GM18951 (cell line): ENCODE measurements around the gene HOXC12.

Experiments used
- POLR2A ChIP-seq: IDR thresholded peaks from 4 replicates; pipeline ENCODE4 v1.6.1; 2011; ENCODE audit warnings: mild to moderate bottlenecking; ENCODE audit not compliant: insufficient read length, insufficient read depth; ENCODE audit errors: extremely low read depth
- in situ Hi-C: fragments of 300-500 bp; cut with MboI; formaldehyde crosslinking; loops from one replicate; pipeline ENCODE4 v1.12.0; 2022; ENCODE audit warnings: low sequenced_read_pairs, mixed read lengths, inconsistent platforms; ENCODE audit not compliant: unreplicated experiment

Gene HOXC12

DNA sequence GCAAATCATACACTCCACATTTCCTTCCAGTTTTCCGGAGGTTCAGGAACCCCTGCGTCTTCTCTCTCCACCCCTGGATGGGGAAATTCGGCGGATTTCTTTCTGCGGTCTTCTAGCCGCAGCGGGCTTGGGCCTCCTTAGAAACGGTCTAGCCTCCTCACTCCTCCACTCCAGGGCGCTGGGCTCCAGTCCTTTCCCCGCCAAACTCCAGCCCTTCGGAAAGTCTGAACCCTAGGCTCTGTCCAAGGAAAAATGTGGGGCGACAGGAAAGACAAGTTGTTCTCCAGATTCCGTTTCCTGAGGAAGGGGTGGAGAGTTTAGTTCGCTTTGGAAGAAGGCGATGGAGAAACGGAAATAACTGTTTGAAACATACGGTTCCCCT is 28.9 kb downstream of the HOXC12 start:
- in situ Hi-C loops, result no loop called here
- TF ChIP-seq POLR2A, result no peak

DNA sequence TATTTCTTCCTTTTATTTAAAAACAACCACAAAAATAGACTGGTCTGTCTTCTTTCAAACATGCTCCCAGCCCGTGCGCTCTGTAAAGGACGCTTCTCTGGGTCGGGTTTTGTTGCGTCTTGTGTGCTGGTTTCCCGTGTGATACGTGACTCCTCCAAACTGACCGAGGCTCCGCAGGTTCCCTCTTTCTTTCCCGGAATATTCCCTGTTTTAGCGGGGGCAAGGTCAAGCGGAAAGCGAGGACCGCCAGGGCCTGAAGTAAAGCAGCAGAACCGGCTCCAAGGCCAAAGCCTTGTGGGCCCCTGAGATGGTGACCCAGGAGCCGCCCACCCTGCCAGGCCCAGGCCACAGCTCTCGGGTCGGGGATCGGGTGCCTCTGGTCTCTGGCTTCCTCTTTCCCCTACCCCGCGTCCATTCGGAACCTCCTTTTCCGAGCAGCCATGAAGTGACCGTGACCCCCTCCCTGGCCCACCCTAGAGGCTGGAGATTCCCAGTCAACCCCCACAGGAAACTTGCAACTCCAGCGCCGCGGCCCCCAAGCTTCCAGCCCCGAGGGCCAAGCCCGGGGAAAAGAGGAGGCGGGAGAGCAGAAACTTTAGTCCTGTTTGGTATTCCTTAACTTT is 29.4 kb downstream of the HOXC12 start:
- TF ChIP-seq POLR2A, result no peak
- in situ Hi-C loops, result no loop called here

DNA sequence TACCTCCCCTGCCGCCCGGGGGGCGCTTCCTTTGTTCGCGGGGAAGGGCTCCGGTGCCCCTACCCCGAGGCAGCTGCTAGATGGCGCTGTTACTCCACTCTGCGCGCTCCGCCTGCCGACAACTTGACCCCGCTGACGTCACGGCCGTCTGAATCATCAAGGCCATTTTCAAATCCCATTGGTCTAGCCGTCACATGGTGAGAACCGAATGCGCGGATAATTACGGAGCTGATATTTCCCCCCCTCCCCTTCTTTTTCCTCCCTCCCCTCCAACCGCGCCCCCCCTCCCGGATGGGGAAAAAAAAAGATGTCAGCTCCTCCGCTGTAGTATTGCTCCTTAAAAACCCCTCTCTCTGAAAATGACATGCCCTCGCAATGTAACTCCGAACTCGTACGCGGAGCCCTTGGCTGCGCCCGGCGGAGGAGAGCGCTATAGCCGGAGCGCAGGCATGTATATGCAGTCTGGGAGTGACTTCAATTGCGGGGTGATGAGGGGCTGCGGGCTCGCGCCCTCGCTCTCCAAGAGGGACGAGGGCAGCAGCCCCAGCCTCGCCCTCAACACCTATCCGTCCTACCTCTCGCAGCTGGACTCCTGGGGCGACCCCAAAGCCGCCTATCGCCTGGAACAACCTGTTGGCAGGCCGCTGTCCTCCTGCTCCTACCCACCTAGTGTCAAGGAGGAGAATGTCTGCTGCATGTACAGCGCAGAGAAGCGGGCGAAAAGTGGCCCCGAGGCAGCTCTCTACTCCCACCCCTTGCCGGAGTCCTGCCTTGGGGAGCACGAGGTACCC is 30.4 kb downstream of the HOXC12 start, which contains the start of gene HOXC10:
TSS of gene HOXC10 (plus strand) at position 246 of the 791 bp plus-strand sequence. CDS start at position 360, 114 bp downstream.
- in situ Hi-C loops, result no loop called here
- no peak for TF ChIP-seq POLR2A

DNA sequence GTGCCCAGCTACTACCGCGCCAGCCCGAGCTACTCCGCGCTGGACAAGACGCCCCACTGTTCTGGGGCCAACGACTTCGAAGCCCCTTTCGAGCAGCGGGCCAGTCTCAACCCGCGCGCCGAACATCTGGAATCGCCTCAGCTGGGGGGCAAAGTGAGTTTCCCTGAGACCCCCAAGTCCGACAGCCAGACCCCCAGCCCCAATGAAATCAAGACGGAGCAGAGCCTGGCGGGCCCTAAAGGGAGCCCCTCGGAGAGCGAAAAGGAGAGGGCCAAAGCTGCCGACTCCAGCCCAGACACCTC is 30.9 kb downstream of the HOXC12 start:
- TF ChIP-seq POLR2A, result no peak
- in situ Hi-C loops, result no loop called here

DNA sequence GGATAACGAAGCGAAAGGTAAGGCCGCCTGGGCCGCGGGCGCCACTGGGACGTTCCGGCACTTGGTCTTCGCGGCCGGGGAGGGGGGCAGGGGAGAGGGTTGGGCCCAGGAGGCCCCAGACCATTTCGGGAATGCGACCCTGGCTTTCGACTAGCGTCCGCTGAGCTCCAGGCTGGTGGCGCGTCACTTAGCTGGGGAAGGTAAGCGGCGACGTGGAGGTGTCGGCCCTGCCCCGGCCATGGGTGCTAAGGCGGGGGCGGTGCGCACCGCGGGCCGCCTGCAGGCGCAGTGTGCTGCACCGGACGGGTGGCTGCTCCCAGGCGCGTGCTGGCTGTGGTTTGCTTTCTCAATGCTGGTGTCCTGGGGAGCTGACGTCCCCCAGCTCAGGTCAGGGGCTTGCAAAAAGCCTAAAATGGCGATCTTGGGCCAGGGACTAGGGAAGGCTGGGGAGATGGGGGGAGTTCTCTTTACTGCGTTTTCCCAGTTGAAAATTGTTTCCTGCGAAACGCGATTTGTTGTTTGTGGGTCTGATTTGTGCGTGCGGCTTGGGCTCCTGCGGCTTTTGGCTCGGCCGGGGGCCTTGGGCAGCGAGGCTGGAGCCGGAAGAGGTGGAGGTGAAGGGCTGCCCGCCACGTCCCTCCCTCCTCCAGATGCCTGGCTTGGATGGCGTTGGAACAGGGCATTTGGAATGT is 31.4 kb downstream of the HOXC12 start:
- in situ Hi-C loops, result no loop called here
- TF ChIP-seq POLR2A, result no peak

DNA sequence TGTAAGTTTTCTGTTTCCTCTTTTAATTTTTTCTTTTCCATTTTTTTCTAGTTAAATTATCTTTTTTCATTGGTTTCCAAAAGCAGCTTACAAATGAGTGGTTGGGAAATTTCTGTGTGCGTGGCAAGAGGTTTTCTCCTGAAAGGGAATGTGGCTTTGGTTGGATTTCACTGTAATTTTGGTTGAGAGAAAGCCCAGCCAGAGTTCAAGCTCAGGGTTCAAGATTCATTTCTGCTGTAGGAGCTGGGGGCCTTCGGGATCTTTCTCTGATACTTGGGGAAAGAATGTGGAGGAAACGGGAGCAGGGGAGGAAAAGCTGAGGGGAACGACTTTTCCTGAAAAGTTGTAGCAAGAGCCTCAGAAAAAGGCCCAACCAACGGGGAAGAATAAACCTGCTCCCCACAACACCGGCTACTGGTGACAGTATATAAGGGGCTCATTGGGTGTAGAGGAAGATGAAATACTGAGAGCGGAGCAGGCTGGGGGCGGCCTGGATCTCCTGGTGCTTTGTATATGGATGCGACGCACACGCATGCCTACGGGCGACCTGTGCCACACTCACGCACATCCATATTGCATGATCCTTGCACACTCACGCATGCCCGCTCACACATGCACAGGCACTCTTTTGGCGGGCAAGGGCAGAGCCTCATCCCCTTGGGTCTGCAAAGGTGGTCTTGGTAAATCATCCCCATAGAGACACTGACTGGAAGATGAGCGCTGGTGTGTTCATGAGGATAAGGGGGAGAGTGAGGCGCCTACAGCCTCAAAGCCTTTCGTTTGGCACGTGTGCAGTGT is 32.2 kb downstream of the HOXC12 start:
- in situ Hi-C loops, result no loop called here
- no peak for TF ChIP-seq POLR2A

DNA sequence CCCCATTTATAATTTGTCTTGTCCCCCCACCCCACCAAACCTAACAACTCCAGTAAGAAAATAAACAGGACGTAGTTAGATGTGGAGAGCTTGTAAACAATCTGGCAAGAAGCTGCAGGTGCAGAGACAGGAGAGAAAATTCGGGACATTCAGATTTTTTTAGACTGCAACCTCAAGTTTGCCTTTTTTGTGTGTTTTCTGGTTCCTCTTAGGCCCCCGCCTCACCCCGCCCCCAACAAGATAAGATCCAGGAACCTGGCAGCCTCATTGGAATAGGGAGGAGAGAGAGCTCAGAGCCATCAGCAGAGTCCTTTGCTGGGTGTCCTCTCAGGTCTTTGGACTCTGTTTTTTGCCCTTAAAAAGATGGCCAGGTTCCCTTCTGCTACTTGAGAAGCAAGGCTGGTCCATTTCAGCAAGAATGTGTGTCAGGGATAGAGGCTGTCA is 33.1 kb downstream of the HOXC12 start:
- in situ Hi-C loops, result no loop called here
- no peak for TF ChIP-seq POLR2A

DNA sequence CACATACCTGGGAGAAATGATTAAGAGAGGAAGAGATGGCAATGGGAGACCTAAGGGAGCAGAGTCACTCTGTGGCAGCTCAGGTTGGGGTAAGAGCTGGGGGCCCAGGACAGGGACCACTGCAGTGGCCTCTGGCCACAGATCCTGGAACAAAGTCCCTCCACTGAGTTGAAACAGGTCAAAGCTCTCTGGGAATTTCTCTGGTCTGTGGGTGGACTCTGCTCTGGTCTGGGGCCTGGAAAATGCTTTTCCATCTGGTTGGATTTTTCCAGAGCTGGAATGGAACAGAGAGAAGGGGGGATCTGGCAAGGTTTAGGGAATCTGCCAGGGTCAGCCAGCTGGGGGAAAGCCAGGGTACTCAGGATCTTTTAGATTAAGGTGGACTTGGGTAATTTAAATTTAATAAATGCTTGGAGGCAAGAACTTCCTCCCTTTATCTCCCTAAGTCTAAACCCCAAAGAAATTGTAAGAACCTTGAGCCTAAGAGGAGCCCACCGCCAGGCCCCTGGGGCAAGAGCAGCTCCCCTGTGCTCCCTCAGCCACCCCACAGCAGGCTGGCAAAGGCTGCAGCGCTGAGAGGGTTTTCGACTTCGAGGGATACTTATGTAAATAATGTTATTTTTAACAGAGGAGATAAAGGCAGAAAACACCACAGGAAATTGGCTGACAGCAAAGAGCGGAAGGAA is 34.0 kb downstream of the HOXC12 start:
- no peak for TF ChIP-seq POLR2A
- in situ Hi-C loops, result no loop called here

DNA sequence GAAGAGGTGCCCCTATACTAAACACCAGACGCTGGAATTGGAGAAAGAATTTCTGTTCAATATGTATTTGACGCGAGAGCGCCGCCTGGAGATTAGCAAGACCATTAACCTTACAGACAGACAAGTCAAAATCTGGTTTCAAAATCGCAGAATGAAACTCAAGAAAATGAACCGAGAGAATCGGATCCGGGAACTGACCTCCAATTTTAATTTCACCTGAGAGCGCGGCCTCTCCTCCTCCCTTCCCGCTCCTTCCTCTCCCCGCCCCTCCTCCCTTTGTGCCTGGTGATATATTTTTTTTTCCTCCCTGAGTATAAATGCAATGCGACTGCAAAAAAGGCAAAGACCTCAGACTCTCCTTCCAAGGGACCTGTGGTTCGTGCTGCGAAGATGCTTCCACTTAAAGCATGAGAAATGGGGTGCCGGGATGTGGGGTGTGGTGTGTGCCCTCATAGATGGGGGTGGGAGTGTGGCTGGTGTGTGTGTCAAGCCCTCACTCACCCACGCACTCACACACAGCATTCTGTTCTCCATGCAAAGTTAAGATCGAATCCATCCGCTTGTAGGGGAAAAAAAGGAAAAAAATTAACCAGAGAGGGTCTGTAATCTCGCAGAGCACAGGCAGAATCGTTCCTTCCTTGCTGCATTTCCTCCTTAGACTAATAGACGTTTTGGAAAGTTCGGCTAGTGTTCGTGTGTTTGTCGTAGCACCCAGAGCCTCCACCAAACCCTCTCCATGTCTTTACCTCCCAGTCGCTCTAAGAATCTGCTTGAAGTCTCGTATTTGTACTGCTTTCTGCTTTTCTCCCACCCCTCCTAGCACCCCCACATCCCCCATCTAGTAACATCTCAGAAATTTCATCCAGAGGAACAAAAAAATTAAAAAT is 34.8 kb downstream of the HOXC12 start:
- in situ Hi-C loops, result no loop called here

DNA sequence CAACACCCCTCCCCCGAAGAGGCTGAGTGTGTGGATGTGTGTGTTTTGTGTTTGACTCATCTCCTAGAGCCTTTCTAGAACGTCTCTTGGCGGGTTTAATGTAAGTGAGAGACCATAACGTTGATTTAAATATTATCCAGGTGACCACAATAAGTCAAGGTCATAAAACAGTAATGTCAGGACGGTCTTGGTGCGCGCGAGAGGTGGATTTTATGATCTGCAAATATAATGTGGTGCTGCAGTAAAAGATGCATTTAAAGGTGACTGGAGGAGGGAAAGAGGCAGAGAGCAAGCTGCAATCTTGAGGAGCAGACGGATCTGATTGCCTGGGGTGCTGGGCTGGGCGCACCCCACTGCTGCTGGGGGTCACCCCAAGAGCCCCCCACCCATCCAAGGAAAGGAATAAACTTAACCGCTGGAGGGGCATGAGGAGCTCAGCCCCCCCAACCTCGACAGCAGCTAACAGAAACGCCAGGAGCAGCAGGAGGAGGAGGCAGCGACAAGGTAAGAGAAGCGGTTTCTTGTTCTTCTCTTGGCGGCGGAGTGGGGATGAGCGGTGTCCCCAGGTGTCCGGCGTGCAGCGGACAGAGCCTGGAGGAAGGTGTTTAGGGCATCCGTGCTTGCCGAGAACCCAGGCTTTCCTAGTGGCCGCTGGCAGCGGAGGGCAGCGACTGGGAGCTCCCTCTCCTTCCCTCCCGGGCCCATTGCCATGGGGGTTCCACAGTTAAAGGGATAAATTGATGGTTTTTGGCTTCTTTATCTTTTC is 35.8 kb downstream of the HOXC12 start:
- no peak for TF ChIP-seq POLR2A
- in situ Hi-C loops, result no loop called here

More for the DNA sequence above, 34.8 kb downstream of the HOXC12 start:
- TF ChIP-seq POLR2A, result no peak

DNA sequence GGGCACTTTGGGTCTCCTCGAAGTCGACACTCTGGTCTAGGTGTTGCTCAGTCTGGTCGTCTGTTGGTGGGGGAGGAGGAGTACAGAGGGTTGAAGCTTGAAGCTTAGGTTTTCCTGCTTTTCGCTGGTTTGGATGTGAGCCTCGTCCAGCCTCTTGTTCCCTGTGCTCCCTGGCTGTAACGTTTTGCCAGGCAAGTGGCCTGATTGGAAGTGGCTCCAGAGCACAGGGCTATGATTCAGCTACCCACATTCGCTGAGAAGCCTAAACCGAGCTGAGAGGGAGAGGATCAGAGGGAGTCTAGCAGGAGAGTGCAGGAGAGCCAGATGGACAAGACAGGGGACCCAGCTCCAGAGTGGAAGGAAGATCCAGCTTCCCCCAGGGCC is 36.4 kb downstream of the HOXC12 start:
- no peak for TF ChIP-seq POLR2A
- in situ Hi-C loops, result no loop called here
